Activated CD4-positive, CD25-positive, alpha-beta regulatory T cell (primary cell): Measurements from ENCODE around the gene HYAL1.
A peak's percentile ranks its signal among the peaks of the same experiment; 100 is the strongest.

Experiments used
- DNase-seq, 4 experiments: peaks; one replicate each; lab custom pipeline; 2025; lab: John Stamatoyannopoulos, UW

The HYAL1 gene, protein sequence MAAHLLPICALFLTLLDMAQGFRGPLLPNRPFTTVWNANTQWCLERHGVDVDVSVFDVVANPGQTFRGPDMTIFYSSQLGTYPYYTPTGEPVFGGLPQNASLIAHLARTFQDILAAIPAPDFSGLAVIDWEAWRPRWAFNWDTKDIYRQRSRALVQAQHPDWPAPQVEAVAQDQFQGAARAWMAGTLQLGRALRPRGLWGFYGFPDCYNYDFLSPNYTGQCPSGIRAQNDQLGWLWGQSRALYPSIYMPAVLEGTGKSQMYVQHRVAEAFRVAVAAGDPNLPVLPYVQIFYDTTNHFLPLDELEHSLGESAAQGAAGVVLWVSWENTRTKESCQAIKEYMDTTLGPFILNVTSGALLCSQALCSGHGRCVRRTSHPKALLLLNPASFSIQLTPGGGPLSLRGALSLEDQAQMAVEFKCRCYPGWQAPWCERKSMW

DNA sequence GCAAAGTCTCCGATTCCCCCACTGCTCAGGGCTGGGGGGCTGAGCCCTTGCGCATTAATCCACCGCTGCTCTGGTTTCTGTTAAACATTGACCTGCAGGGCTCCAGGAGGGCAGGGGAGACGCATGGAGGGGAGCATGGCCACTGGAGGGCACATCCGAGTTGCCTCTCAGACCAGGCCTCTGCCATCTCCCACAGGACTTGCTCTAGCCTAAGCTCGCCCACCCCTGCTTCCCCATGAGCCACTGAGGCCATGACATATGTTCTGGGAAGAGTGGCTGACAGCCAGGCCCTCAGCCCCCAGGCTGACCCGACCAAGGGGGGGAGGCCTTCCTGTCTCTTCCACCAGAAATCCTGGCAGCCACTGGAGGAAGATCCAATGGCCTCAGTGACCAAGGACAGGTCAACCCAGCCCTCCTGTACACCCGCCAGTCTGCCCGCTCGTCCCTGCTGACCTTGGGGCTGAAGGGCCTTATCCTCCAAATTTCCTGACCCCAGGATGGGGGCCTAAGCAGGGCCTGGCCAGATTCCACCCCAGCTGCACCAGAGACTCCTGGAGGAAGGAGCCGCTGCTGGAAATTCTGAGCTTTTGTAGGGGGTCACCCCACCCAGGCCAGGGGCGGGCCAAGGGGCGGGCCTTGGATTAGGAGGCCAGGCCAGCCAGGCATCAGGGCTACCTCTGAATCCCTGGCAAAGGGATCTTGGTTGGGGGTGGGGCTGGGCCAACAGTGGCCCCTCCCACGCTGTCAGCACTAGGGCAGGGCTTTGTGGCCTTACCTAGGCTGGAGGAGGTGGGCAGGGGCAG lies at the start of gene HYAL1:
TSS of gene HYAL1 (minus strand) at position 562 of the 803 bp plus-strand sequence. CDS start 618 bp downstream, outside the sequence.
- DNase-seq: no peak

DNA sequence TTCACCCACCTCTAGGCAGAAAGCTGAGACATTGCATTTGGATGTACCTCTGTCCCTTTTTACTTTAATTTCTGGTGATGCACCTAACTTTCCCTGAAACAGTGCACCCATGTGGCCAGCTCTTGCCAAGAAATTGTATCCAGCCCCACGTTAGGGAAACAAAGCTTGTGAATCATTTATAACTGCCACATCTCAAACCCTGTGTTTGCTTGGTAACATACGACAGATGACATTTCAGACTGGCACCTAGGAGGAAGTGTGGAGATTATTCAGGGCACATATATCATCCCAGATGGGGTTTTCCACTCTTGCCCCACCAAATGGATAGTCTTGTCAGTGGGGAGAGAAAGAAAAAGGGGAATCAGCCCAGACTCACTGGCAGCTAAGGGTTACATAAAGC lies 49.4 kb upstream of the HYAL1 start:
- no peak for DNase-seq

DNA sequence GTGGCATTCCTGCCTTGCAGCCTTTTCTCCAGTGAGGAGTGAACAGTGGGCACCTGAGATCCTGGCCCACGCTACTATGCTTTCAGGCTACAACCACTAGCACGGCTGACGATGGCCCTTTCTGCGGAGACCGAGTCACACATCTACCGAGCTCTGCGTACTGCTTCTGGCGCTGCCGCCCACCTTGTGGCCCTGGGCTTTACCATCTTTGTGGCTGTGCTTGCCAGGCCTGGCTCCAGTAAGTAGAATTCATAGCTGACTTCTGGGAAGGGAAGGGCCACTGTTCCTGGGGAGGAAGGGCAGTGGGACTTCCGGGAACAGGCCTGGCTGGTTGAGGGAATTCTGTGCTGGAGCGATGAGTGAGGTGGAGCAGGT lies 47.9 kb upstream of the HYAL1 start:
- no peak for DNase-seq

DNA sequence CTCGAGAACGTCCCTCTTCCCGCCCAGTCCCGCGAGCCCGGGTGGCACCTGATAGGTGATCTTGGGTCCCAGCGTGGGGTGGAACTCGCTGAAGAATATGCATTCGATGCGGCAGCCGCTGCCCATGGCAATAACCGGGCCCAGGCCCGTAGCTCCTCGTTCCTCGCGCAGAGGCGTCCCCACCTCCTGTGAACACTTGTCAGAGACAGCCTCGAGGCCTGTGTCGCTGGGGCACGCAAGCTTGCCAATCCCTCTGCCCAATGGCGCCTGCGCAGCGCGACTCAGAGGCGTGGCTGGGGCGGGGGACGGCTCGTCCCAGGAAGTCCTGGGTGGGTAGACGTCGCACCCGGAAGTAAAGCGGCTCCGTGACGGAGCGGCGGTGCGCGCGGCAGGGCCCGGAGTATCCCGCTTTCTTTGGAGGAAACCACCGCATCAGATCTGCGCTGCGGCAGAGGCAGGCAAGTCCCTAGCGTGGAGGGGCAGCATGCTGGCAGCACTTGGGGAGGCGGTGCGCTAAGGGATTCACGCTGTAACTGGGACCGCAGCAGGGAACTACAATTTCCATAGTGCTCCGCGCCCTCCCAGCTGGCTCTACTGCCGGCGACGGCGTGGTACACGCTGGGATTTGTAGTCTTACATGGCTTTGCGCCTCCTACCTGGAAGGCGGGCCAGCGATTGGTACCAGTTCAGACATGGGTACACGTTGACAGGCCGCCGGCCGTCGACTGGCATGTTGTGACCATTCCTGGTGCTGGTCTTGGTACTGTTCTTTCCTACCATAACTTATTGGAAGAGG lies 47.4 kb upstream of the HYAL1 start, which contains the start of the genes CYB561D2 and NPRL2:
TSS of gene CYB561D2 (plus strand) at position 336 of the 796 bp plus-strand sequence. CDS start 572 bp downstream, outside the sequence.
TSS of gene NPRL2 (minus strand) at position 249 of the 796 bp plus-strand sequence. CDS start at position 126, 123 bp downstream.
- peak; percentile 94 to 98 (median 98) for DNase-seq

DNA sequence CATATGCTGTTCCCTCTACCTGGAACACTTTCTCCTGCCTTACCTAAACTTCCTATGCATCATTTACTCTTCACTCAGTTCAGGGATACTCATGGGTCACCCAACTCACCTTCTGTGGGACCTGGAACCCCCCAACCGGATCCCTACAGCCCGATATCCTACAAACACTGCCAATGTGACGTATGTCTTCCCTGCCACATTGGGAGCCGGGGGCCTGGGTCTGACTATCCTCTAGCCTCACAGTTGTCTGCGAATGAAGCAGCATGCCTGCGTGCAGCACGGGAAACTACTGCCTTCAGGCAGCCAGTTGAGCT lies 46.8 kb upstream of the HYAL1 start:
- DNase-seq: no peak

DNA sequence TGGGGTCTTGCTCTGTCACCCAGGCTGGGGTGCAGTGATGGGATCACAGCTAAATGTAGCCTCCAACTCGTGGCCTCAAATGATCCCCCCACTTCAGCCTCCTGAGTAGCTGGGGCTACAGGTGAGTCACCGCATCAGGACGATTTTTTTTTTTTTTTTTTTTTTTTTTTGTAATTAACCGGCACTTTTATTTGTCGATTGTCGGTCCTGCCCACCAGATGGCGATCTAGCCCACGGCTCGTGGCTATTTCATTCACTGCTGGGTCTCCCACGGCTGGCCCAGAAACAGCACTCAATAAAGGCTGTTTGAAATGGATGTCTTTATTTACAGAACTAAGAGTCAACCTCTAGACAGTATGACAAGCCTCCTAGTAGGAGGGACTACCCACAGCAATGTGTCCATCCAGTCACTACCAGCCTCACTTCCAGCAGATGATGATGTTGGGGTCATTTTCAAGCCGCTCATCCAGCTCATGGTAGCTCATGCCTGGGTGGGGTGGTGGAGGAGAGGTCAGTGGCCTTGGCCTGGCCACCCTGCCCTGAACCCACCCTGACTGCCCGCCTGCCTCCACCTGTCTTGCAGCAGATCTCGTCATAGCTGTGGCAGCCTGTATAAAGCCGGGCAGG lies 43.9 kb upstream of the HYAL1 start:
- DNase-seq: peak; percentile 44 to 66 (median 60)

DNA sequence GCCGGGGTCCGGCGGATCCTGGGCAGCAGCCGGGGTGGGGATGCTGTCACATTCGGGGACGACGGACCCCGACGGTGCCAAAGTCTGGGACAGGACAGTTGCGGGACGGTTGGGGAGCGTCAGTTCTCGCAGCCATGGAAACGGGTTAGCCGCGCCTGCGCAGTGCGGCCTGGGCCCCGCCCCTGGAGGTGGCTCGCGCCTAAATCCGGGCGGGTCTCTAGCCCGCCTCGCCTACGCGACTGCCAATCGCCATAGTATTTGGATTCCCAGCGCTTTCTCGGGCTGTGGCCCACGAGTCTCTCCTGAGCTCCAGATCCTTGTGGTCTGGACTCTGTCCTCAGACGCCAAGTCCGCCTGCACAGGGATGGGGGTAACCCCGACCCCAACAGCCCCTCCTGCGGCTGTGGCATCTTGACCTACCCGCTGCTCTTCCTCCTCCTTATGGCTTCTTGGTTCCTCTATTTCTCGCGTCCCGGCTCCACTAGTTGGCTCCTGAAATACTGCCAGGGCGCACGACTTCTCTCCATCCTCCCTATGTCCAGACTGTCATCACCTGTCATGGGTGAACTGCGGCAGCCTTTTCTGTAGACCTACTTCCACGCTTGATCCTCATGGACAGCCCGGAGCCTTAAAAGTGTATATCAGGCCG lies 42.3 kb upstream of the HYAL1 start, which contains the start of gene ZMYND10:
TSS of gene ZMYND10 (minus strand) at position 147 of the 649 bp plus-strand sequence. CDS start 153 bp downstream, outside the sequence.
- DNase-seq: peak; percentile 57 to 68 (median 60)

DNA sequence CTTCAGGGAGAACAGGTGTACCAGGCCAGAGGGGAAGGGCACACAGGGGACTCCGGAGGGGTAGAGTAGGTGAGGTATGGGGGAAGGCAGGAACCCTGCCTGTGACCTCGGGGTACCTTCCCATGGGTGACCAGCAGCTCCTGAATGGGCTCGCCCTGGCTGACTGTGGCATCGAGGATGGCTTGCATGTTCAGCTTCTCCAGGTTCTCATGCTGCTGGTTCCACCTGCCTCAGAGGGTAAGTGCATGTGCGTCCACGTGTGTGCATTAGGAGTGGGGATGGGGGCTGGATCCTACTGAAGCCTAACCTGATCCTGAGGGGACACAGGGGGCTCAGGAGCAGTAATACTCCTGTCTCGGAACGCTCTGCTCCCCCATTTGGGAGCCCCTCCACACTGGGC lies 41.6 kb upstream of the HYAL1 start:
- no peak for DNase-seq

DNA sequence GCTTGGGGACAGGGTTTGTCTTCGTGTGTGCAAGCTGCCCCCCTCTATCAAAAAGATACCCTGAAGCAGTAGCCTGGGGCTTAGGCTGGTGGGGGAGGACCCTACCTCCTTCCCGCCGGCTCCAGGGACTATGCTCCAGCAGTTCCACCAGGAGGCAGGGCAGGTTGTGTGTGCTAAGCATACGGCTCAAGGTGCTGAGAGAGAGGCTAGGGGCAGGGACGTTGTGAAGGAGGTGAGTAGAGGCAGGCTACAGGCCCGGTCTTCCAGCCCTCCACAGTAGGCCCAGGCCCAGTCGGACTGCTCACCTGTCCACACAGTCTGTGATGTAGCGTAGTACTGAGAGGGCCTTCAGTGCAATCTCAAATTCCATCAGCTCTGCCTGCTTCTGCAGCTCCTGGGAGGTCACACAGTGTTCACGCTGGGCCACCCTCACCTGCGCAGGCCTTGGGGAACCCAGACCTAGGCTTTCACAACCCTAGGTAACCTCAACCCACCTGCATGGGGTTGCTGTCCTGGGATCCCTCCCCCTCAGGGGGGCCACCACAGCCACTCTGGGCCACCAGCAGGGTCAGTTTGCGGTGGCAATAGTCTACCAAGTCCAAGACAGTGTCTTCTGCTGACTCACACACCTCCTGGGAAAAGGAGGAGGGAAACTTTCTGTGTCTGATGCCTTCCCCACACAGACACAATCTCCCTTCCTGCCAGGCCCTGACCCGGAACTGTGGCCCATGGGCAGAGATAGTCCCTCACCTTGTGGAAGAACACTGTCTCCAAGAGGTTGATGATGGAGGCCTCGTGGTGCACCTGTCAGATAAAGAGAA lies 39.6 kb upstream of the HYAL1 start:
- DNase-seq: no peak

DNA sequence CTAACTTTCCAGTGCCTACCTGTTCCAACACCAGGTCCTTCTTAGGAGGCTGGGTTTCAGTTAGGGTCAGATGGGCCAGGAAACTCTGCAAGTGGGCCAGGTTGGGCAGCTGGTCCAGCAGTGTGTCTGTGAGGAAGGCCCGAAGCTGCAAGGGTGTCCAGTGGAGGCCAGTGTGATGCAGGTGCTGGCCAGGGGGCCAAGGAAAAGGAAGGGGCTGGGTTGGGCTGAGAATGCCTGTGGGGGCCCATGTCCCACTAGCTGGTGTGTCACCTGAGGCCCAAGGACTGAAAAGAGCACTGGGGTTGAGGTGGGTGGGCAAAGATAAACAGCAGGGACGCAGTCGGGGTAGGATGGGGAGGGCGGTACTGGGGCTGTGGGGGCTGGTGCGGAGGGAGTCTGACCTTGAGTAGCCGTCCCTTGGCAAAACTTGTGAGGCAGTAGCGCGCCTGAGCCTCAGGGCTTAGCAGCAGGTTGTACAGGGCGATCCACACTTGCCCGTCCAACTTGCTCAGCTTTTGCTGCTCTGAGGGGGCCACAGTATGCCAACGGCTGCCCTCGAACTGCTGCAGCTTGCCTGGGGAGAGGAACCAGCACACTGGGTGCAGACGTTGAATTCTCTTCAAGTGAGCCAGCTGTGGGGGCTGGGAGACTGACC lies 38.7 kb upstream of the HYAL1 start:
- no peak for DNase-seq

DNA sequence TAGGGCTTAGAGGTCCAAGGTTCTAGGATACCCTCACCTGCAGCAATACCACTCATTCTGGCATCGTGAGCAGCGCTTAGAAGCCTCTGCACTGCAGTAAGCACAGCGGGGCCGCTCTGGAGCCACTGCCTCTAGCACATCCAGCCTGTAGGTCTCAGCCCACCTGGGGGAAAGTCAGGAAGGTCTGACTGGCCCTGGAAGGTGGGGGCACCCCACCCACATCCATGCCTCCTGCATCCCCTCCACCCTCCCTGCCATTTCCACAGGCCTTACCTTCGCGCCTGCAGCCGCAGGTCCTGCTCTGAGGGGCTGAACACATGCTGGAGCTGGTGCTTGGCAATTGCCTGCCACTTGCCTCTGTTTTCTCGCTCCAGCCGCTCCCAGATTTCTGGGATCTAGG lies 38.2 kb upstream of the HYAL1 start:
- no peak for DNase-seq

DNA sequence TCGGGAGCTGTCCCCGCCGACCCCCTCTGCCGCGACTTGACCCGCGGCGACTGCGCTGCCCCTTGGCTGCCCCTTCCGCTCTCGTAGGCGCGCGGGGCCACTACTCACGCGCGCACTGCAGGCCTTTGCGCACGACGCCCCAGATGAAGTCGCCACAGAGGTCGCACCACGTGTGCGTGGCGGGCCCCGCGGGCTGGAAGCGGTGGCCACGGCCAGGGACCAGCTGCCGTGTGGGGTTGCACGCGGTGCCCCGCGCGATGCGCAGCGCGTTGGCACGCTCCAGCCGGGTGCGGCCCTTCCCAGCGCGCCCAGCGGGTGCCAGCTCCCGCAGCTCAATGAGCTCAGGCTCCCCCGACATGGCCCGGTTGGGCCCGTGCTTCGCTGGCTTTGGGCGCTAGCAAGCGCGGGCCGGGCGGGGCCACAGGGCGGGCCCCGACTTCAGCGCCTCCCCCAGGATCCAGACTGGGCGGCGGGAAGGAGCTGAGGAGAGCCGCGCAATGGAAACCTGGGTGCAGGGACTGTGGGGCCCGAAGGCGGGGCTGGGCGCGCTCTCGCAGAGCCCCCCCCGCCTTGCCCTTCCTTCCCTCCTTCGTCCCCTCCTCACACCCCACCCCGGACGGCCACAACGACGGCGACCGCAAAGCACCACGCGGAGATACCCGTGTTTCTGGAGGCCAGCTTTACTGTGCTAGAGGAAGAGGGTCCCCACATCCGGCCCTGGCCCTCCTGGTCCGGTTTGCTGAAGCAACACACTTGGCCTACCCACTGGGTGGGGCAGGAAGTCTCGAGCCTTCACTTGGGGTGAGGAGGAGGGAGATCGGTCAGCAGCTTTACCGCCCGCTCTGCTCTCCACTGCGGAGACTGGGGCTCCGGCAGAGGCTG lies 37.3 kb upstream of the HYAL1 start, which contains the start of gene RASSF1:
TSS of gene RASSF1 (minus strand) at position 389 of the 882 bp plus-strand sequence. CDS start at position 358, 31 bp downstream.
- peak; percentile 23 to 43 (median 32) for DNase-seq

DNA sequence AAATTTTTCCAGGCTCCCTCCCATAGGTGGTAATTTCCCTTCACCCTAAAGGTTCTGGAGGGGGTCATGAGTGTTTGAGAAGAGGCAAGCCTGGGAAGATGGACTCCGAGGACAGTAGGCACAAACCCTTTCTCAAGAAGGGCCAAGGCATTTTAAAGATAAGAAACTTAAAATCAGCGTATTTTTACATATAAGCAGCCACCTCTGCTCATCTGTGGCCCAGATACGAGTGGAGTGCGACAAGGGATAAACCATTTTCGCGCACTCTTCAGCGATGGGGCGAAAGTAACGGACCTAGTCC lies 36.7 kb upstream of the HYAL1 start:
- no peak for DNase-seq

DNA sequence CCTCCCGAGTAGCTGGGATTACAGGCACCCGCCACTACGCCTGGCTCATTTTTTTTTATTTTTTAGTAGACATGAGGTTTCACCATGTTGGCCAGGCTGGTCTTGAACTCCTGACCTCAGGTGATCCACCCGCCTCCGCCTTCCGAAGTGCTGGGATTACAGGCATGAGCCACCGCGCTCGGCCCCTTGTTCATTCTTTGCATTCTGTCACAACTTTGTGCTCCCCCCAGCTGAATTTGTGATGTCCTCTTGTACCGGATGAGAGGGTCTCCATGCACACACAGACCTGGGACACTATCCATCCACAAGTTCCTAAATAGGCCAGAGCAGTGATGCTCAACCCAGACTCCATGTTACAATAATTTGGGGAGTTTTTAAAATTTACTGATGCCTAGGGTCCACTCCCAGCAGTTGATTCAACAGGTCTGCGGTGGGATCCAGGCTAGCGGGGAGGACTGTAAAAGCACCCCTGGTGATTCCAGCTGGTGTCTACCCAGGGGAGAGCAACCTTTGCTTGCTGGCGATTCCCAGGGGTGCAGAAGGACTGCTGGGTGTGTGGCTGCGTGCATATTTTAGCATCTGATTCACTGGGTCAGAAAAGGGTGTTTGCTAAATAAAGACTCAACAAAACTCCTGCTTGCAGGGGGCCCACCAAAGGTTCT lies 36.2 kb upstream of the HYAL1 start:
- DNase-seq: no peak

DNA sequence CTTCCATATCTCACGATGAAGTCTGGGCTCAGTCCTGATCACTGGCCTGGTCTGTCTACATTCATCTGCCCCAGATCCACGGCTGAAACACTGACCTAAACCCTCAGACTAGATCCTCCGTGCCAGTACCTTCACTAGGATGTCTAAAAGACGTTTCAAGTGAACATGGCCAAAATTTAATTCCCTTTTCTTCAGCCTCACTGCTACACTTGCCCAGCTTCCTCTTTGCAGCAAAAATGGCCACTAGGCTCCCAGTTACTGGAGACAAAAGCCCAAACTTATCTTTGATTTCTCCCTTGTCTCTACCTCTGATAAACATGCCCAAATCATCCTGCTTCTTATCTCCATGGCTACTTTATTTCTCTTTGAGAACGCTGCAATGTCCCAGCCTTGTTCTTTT lies 35.6 kb upstream of the HYAL1 start:
- DNase-seq: no peak

DNA sequence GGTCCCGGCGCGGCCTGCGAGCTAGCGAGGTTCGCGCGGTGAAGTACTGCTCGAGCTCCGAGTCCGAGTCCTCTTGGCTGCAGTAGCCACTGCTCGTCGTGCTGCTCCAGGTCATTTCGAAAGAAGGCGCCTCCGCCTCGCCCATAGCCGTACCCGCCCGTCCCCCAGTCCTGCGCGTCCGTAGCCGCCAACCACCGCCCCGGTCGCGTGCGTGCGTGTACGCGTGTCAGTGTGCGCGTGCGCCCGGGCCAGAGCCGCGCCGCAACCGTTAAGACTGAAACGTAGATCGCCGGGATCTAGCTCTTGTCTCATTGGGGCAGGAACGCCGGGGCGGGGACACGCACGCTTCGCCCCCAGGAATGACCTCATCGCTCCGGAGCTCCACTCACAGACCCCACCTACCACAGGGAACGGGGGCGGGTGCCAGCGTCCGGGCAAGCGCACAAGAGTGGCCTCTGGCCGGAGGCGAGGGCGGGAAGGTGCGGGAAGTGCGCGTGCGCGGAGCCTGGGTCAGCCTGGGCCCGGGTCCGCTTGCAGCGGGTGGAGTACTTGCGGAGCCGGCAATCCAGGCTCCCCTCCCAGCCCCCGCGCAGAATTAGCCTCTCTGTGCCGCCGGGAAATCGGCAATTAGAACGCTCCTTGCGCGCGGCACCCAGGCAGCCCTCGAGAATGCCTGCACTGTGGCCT lies 33.9 kb upstream of the HYAL1 start:
- peak; percentile 81 to 90 (median 85) for DNase-seq

DNA sequence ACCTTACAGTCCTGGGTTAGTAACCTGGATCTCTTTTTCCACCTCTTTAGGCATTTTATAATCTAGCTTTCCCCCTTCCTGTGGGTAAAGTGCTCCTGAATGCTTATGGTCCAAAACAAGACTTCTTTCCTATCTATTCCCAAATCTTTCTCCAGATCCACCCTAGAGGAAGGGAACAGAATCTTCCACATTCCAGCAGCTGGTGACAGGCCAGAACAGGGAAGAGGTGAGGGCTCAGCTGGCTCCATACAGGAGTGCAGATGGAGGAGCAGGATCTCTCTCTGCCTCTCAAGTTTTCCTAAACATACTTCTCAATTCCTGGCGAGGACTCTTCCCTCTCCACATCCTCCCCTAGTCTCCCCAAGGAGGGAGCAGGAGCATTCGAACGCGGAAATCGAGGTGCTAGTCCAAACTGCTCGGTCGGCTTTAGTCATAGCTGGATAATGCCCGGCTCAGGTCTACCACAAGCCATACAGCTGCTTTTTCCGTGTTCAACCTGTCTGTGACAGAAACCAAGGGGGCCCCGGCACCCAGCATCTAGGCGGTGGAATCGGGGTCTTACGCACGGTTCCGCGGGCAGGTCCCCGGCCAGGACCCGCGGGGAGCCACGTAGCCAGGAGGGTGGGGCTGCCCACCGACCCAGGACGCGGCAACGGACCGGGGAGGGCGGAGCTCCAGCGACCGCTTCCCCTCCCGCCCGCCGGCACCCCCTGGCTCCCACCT lies 33.2 kb upstream of the HYAL1 start:
- DNase-seq: peak; percentile 46 to 66 (median 58)
